Right lobe of liver (tissue), 6 donors: Measurements from ENCODE around the gene OCIAD1. TPM values are rescaled to one million over a fixed set of nuclear protein-coding genes. Genes with fewer than 3 reads are reported as not detected.

Source experiments
- ATAC-seq, 4 donors: fragments of 200-7000 bp; cut with Tn5 transposase; one replicate each; pipeline ENCODE4 v1.9.1; 2020; ENCODE audit warnings: mild to moderate bottlenecking in 4 of 4, moderate library complexity in 4 of 4
- DNase-seq, 3 donors: peaks; one replicate each; pipeline ENCODE4 v3.0.0-alpha.2; 2020
- H3K27ac ChIP-seq, 3 donors: fragments of 200-600 bp; one replicate each; pipeline ENCODE4 v1.8.0; 2022
- H3K27me3 ChIP-seq, 2 donors: fragments of 200-600 bp; one replicate each; pipeline ENCODE4 v1.8.0; 2022
- H3K36me3 ChIP-seq, 4 donors: fragments of 200-600 bp; sonication (generic) in 1 of 4; one replicate each; pipeline versions ENCODE4 v1.5.1 to v1.8.0; 2017 to 2022; ENCODE audit warnings: control low read depth in 1 of 4
- H3K4me1 ChIP-seq, 4 donors: fragments of 200-600 bp; sonication (generic) in 1 of 4; one replicate each; pipeline versions ENCODE4 v1.5.1 to v1.8.0; 2017 to 2022; ENCODE audit warnings: control low read depth in 1 of 4
- H3K4me3 ChIP-seq, 3 donors: fragments of 200-600 bp; one replicate each; pipeline ENCODE4 v1.8.0; 2022
- H3K9me3 ChIP-seq, 4 donors: fragments of 200-600 bp; sonication (generic) in 1 of 4; one replicate each; pipeline versions ENCODE4 v1.5.1 to v1.8.0; 2017 to 2022; ENCODE audit warnings: control low read depth in 1 of 4
- CTCF ChIP-seq, 4 donors: fragments of 200-600 bp in 3 of 4; fragments of 450-650 bp in 1 of 4; IDR thresholded peaks; one replicate each; pipeline versions ENCODE4 v1.5.1 to v1.8.0; 2016 to 2022; ENCODE audit warnings: antibody characterized with exemption in 4 of 4, mild to moderate bottlenecking in 2 of 4
- POLR2A ChIP-seq: fragments of 450-650 bp; IDR thresholded peaks from one replicate; pipeline ENCODE4 v1.6.1; 2017; ENCODE audit warnings: antibody characterized with exemption, mild to moderate bottlenecking
- WGBS: methylation state at CpG from one replicate; pipeline ENCODE4 v1.1.6; 2018; ENCODE audit warnings: low coverage, low lambda C conversion rate; ENCODE audit not compliant: insufficient coverage; ENCODE audit errors: missing lambda C conversion rate; 5-methylcytosine and 5-hydroxymethylcytosine counted together
- intact Hi-C, 2 donors: fragments of 100-400 bp; cut with DNase I; formaldehyde crosslinking; loops; one replicate each; pipeline versions ENCODE4 v1.11.2 to v1.14.1; 2022
- long read RNA-seq: library from polyadenylated mRNA; unstranded; transcript quantifications from one replicate; pipeline ENCODE4 v2.0.0, GENCODE V29; 2019
- total RNA-seq, 6 experiments: library from RNA; depleted of rRNA in 2 of 6; stranded (reverse); fragments of >200 nt in 2 of 6; fragmentation: NEBNext Ultra II Directional in 3 of 6; extraction: Animal tissue kit (Norgen Biotek cat#: 25700) in 3 of 6; gene quantifications; one replicate each; pipeline versions ENCODE4 v1.1.0 to v1.2.4, GENCODE V29; 2016 to 2023
- donor health status: DM: no; HTN: yes; CAD: no.
- donor health status: DM: no; HTN: no; CAD: no.
- donor health status: DM: no; HTN: no; CAD: no.
- donor health status: DM: no; HTN: yes; CAD: no.
- donor health status: DM: no; HTN: yes; CAD: no.

Gene OCIAD1, protein sequence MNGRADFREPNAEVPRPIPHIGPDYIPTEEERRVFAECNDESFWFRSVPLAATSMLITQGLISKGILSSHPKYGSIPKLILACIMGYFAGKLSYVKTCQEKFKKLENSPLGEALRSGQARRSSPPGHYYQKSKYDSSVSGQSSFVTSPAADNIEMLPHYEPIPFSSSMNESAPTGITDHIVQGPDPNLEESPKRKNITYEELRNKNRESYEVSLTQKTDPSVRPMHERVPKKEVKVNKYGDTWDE
- 100 to 1,000 TPM in 5 of 6 experiments, 10 to 100 TPM in 1; 94.8 to 120 (median 108) TPM for total RNA-seq
- long read RNA-seq, transcript OCIAD1-201 (9 exons, 1,414 nt) = major isoform, 22 of 38 reads
- long read RNA-seq, partial matches to known transcripts = 4 of 38 reads
- long read RNA-seq, other reads (novel, unspliced or antisense) = 6 of 38 reads

- WGBS = under 1% methylated on average over 35 of the region's 56 CpGs
- H3K36me3 ChIP-seq = peaks cover 0 to 26% (median 7%) of the 10 kb centered on the region in 4 donors
- no peaks in the 10 kb centered on the region for H3K27me3 ChIP-seq
- ATAC-seq (peak; percentile 99 to 100 (median 99)), DNase-seq (peak; percentile 95 to 99 (median 97))
- H3K27ac ChIP-seq = peak within 1 kb of the TSS; percentile 95 to 98 (median 96)
- H3K4me1 ChIP-seq = peaks cover 0 to 8% (median 0%) of the 10 kb centered on the region in 4 donors
- TF ChIP-seq CTCF (IDR thresholded peaks at IDR 0.05) (no peak), POLR2A (peak; percentile 59)
- peak within 1 kb of the TSS; percentile 72 to 90 (median 83) for H3K4me3 ChIP-seq
- H3K9me3 ChIP-seq = no peaks in the 10 kb centered on the region
- intact Hi-C loops = loop anchor here in 1 of 2 donors (10.0 kb wide), 1 partner anchor 74 kb away; the partner anchor contains the start of gene OCIAD2
Observed at GRCh38 chr4:48830706-48831531, at the start of gene OCIAD1. Gene OCIAD1 (plus strand): TSS chr4:48831088. CDS start chr4:48832625, 1,537 bp downstream.

GRCh38 chr4:48781968-48782367, 48.9 kb upstream of the OCIAD1 start:
- ATAC-seq = no peak

DNA sequence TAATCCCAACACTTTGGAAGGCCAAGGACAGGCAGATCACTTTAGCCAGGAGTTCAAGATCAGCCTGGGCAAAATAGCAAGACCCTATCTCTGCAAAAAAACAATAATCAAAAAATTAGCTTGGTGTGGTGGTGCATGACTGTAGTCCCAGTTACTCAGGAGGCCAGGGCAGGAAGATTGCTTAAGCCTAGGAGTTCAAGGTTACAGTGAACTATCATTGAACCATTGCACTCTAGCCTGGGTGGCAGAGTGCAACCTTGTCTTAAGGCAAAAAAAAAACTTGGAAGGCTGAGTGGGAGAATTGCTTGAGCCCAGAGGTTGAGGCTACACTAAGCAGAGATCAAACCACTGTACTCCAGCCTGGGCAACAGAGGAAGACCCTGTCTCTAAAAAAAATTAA, 45.6 kb upstream of the OCIAD1 start:
- H3K9me3 ChIP-seq = no peaks in the 10 kb centered on the region
- no peak overlapping the region for H3K4me3 ChIP-seq
- no peaks in the 10 kb centered on the region for H3K27me3 ChIP-seq
- TF ChIP-seq POLR2A = no peak
- TF ChIP-seq CTCF (IDR thresholded peaks at IDR 0.05) = no peak
- H3K27ac ChIP-seq = no peak overlapping the region
- H3K36me3 ChIP-seq = no peaks in the 10 kb centered on the region
- ATAC-seq (no peak), DNase-seq (no peak)
- no peaks in the 10 kb centered on the region for H3K4me1 ChIP-seq
- intact Hi-C loops = no loop called here

More at GRCh38 chr4:48781968-48782367, 48.9 kb upstream of the OCIAD1 start:
- H3K36me3 ChIP-seq = no peaks in the 10 kb centered on the region
- H3K4me1 ChIP-seq = peaks cover 0 to 10% (median 4%) of the 10 kb centered on the region in 4 donors
- intact Hi-C loops = no loop called here
- no peaks in the 10 kb centered on the region for H3K9me3 ChIP-seq
- H3K27me3 ChIP-seq = no peaks in the 10 kb centered on the region
- TF ChIP-seq POLR2A = no peak
- TF ChIP-seq CTCF (IDR thresholded peaks at IDR 0.05) = peak in 1 of 4 donors; percentile 5
- H3K4me3 ChIP-seq = no peak overlapping the region
- DNase-seq = no peak
- no peak overlapping the region for H3K27ac ChIP-seq

DNA sequence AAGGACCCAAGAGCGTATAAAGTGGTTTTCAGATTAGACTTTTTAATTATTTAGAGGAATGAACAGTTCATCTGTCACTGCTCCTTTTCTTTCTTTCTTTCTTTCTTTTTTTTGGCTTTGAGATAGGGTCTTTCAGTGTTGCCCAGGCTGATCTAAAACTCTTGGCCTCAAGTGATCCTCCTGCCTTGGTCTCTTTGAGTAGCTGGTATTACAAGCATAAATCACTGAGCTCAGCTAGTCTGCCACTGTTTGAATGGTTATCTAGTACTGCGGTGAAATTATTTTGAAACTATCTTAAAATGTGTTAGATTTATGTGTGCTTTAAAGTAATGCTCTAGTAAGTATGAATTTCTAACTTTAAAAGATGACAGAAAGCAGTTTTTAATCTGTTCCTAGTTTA, 44.3 kb upstream of the OCIAD1 start:
- no peak overlapping the region for H3K27ac ChIP-seq
- H3K36me3 ChIP-seq = no peaks in the 10 kb centered on the region
- intact Hi-C loops = no loop called here
- H3K9me3 ChIP-seq = no peaks in the 10 kb centered on the region
- TF ChIP-seq CTCF (IDR thresholded peaks at IDR 0.05) = no peak
- no peak for TF ChIP-seq POLR2A
- H3K27me3 ChIP-seq = no peaks in the 10 kb centered on the region
- 100% methylated on average over 2 of the region's 2 CpGs for WGBS
- ATAC-seq = no peak
- H3K4me3 ChIP-seq = no peak overlapping the region
- H3K4me1 ChIP-seq = peaks cover 0 to 9% (median 5%) of the 10 kb centered on the region in 4 donors
- DNase-seq = no peak
